HK-2 (cell line): ENCODE data around the gene SIRT7.

Source experiments
- DNase-seq: peaks from one replicate; pipeline ENCODE4 v3.0.0-alpha.2; 2018; ENCODE audit not compliant: unreplicated experiment

SIRT7 gene

DNA sequence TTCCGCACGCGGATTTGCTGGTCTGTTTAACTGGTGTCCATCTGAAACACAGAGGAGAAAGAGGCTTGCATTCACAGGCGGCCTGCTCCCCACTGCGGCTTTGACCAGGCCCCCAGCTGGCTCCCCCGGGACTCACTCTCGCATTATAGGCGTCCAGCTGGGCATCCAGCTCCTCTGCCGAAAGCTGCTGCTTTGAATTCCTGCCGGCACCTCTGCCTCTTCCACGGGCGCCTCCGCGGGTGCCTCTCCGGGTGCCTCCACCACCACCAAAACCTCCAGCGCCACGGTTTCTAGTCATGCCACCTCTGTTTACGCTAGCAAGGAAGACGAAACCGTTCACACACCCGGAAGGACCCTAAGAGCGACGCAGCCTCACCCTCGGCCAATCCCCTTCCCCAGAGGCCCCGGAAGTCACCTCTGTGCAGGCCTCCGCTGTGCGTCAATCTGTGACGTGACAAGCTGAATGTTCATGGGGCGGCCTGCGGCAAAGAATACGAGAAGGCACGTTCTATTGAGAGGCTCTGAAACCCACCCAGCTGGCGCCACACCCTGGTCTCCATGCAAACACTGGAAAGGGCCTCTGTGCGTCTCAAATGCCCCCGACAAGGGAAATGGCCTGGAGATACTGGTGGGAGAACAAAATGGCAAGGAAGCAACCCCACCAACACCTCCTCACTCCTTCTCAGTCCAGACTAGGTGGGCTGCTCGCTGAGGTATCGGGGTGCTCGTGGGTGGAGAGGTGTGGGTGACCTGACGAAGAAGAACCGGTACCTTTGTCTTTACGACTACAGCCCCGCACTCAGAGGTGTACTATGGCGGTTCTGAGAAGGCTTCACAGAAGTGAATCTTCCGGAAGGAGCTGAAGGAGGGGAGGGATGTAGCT, 29.6 kb downstream of the SIRT7 start:
- DNase-seq = no peak

DNA sequence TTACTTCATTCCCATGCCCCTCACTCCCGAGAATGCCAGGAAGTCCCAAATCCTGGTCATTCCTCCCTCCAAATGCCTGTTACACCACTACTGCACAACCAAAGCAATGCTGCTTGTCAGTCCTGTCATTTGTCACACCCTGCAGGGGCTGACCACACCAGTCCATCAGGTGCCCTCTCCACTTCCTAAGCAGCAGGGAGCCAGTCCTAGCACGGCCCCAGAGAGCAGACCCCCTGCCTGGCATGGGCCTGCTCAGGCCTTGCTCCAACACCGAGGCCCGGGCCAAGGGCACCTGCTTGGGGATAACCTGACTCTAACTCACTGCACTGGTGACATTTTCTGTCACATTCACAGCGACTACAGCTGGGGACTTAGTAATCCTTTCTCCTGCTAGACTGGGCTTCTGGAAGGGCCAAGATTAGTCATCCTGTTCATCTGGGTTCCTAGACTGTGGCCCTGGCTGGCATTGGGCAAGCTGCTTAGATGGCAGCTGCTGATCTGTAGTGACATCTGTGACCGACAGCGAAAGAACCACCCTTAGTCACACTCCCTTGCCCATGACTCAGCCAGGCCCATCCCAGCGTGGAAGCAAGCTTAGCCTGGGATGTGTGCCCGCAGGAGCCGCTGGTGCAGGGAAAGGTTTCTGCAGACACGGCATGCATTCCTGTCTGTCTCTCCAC, 32.0 kb downstream of the SIRT7 start:
- DNase-seq = peak; percentile 91

DNA sequence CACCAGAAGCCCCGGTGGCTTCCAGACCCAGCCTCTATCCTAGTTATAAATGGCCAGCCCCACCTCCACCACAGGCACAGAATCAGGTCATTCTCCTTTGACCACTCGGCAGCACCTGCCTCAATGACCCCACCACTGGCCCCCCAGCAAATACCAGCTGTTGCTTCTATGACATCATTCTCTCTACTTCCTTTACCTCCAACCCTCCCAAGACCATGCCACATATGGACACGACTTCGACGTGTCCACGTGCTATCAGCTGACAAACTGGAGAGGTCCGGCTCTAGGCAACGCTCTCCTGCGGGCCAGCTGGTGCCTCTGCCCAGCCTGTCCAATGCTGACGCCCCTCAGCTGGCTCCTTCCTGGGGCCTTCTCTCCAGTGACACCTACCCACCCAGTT, 32.5 kb downstream of the SIRT7 start:
- no peak for DNase-seq

GRCh38 chr17:81884968-81885367, 33.0 kb downstream of the SIRT7 start:
- DNase-seq = no peak

DNA sequence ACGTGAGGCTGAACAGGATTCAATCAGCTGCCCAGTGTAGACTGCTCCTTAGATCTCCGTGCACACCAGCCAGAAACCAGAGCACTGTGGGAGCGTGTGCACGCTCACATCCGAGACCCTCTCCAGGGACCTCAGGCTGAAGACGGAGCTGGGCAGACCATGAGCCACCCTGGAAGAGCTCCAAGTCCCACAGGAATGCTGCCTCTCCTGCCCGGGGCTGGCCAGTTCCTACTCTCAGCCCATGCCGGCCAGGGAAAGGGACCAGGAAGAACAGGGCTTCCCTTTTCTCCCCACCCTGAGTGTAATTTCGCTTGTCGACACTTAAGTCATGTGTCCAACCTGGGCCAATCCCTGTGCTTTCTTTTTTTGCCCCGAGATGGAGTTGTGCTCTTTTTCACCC, 33.5 kb downstream of the SIRT7 start:
- DNase-seq = no peak

- DNase-seq = no peak
Observed at GRCh38 chr17:81879121-81879520, 38.9 kb downstream of the SIRT7 start.

DNA sequence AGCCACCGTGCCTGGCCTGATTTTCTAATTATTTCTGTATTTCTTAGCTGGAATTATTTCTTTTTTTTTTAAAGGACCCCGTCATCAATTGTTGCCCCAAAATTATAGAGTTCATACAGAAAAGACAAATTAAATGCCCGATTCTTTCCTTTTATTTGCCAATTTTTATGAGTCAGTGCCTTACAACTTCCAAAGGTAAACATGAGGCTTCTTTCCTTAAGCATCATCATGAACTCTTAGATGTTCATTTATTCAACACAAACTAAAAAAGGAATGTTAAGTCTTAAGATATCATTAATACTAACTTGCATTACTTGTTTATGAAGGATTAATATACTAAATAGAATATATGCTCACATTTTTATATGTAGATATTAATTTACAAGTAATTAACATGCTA, 39.7 kb downstream of the SIRT7 start:
- DNase-seq = no peak

DNA sequence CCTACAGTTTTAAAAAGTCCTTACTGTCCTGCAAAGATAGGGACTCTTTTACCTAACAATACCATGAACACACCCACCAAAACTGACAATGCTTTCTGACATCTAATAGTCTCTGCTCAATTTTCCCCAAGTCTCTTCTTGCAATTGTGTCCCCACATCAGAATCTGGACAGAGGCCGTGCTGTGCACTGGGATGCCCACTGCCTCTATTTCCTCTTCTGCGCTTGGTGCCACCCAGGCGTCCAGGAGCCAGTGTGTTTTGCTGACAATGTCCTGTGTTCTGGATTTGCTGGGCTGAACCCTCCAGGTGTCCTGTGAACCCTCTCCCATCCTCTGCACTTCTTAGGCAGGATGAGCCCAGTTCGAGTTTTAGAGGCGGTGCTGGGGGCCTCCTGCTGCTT, 40.4 kb downstream of the SIRT7 start:
- no peak for DNase-seq

DNA sequence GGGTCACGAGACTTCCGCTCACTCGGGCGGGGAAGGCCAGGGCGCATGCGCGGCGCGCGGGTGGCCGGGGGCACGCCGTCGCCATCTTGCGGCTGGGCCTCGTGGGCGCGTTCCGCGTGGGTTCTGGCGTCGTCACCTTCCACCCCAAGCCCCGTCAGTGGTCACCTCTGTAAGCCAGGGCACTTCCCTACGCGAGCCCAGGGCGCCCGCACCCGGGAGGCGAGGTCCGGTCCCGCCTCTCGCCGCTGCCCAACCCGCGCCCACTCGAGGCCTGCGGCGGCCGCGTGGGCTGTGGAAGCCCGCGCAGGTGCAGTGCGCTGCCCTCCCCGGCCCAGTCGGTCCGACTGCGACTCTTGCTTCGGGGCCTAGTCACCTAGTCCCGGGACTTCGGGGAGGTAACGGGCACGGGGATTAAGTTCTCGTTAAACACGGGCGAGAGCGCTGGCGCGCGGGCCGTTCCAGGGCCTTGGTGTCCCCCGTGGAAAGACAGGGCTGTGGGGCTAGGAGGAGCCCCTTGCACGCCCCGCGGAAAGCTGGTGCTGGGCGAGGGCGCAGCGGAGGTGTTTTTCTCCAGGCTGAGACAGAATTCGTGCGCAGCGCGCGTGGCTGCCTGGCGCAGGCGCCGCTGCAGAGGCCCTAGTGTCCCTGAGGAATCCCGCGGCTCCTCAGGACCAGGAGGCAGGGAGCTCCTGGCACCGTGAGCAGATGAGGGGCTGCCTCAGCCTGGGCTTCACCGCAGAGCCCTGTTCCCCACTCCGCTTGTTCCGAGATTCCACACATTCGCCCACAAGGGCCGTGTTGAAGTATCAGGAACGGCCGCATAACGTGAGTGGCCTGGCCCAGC, 46.4 kb downstream of the SIRT7 start:
- DNase-seq = peak; percentile 94

DNA sequence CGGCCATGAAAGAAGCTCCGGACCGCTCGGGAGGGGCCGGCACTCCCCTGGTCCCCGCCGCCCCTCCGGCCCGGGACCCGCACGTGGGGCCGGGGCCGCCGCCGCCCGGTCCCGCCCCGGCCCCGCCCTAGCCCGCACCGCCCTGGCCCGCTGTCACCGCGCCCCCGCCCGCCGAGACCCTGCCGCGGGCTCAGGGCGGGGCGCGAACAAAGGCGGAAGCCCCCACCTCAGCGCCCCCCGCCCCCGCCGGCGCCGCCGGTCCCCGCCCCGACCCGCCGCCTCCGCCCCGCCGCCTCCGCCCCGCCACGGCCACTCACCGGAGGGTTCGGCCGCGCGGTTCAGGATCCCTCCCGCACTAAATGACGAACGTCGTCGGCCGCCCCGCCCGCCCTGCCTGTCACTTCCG, 47.0 kb downstream of the SIRT7 start, which contains the start of gene ARHGDIA:
Gene ARHGDIA (minus strand): TSS at position 357 of the 406 bp plus-strand sequence. CDS start 1,407 bp downstream, outside the sequence.
- no peak for DNase-seq

- peak; percentile 54 for DNase-seq
Observed at GRCh38 chr17:81870131-81870980, 47.6 kb downstream of the SIRT7 start.

GRCh38 chr17:81869221-81870130, 48.5 kb downstream of the SIRT7 start:
- DNase-seq = no peak

- DNase-seq = peak; percentile 88
Observed at GRCh38 chr17:81868674-81869220, 49.2 kb downstream of the SIRT7 start.

DNA sequence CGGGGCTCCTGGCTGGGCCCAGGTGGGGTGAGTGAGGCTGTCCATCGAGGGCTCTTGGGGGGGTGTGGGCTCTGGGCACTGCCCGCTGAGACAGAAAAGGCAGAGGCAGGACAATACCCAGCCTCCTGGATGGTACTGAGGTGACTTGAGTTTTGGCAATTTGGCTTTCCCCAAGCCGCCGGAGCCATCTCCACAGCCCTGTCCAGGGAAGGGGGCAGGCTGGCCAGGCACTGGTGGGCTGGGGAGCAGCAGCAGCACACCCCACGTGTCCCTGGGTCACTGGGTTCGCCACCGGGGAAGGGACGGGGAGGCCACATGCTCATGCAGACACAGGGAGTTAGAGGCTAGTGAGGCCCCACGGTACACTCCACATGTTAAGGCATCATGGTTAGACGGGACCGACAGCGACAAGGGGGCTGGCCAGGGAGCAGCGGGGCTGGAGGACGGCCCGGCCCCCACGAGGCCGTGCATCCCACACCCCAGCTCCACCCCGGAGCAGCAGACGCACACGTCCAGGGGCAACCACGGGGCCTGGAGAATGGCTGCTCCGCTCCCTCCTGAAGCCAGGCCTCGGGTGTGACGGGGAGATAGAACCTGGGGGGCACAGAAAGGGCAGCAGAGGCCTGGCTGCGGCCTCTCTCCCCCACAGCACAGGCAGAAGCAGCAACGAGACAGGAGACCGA, 49.8 kb downstream of the SIRT7 start:
- DNase-seq = peak; percentile 41

DNA sequence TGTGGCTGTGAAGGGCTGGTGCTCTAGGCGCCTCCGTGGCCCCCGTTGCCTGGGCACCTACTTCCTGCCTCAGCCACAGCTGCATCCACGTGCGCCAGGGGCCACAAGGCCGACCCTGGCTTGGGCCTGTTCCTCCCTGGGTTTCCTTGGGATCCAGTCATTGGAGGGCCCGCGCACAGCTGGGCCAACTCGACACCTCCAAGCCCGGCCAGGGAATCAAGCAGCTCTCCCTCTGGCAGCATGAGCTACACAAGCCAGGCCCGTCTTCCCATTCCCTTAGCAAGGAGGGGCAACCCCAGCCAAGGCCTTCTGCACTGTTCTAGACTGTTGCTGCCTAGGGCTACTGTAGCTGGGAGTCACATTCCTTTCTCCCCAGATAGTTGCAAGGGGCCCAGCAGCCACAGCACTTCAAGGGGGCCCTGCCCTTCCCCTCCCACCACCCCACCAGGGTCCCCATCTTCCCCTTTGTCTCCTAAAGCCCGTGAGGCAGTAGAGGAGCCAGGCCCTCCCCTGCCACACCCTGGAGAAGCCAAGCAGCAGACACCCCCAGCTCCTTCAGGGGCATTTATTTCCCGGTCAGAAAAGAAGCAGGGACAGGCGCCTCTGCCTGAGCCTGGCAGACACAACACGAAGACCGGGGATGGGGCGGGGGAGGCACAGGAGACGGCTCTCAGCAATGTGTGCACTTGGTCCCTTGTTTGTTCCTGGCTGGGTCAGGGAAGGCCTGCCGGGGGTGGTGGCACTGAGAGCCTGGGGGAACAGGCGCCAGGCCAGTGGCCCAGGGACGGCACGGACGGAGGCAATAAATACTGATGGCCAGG, 50.6 kb downstream of the SIRT7 start:
- peak; percentile 63 for DNase-seq

DNA sequence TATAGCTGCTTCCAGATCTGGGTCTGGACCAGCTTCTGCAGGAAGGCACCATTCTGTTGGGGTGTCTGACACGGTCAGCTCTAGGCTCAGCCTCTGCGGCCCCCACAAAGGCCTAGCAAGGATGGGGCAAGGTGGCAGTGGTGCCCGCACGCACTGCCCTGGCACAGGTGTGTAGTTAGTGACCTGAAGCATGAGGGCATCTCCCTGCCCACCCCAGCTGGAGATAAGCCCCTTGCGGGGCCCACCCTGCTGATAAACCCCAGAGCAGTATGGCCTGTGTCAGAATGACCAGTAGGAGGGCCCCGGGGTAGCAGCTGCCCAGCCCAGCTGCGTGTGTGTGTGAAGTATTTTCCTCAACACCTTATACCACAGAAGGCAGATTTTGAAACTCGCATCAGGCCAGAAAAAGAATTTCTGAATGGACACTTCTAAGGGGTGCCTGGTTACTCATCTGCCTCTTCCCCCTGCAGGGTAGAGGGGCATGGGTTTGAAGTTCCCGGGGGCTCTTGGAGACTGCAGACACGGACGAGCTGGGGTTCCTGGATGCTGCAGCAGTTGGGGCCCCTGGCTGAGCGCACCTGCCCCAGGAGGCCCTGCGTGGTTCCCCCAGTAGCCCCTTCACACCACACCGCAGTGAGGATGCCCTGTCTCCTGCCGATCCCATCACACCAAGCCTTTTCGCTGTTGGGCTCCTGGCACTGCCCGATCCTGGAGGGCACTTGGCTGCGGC, 51.4 kb downstream of the SIRT7 start:
- DNase-seq = no peak

DNA sequence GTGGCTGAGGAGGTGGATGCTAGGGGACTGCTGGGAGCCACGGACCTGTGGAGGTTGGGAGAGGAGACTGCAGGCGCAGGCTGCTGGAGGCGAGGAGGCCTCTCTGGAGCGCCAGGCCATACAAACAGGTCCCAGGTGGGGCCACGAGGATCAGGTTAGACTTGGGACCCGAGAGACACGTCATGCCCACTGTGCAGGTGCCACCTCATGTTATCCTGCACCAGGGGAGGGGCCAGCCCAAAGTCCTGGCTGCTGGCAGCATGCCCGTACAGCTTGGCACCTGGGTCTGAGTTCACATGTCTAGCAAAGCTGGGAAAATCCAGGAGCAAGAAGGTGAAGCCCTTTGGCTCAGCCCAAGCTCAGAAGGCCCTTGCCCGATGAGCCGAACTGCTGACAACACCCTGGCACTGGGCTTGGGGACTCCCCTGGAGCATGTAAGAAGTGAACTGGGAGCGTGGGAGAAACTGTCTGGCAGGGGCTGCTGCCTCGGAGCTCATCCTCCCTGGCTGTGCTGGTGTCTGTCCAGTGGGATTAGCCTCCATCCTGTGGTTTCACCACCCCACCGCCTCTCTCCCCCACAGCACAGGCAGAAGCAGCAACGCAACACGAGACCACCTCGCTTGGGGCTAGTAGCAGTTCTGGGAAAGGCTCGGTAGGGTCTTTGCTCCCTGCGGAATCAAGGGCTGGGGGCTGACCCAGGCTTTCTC, 52.1 kb downstream of the SIRT7 start:
- DNase-seq = no peak
